Measurements from ENCODE around the gene PCNT. TPM values are rescaled to one million over a fixed set of nuclear protein-coding genes. Genes with fewer than 3 reads are reported as not detected.

PCNT gene
- polyA plus RNA-seq, 1 donor from 2014 or later = 28.2 TPM

DNA sequence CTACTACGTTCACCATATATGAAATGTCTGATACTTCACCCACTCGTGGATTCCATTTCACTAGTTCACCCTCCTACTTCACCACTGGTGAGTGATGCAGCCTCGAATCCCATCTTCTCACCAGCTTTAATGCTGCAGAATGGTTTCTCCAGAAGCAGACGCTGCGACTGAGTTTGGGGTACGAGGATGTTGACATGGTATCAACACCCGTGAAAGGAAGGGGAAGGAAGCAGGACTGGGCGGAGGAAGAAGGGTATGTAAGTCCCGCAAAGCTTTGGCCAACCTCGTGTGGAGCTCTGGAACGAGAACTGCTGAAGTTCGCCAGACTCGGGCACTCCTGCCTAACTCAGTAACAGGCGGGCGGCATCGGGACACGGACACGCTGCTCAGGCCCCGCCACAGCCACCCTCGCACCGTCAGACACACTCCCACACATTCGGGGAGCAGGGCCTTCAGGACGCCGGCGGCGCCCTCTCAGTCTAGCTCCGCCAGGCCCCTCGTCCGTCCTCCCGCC, 133.9 kb downstream of the PCNT start:
- Histone ChIP-seq H3K9me3 (ENCODE audit: low read length) (no peaks in the 10 kb centered on the region), H3K79me2 (replicated peaks; ENCODE audit: insufficient read depth, low read length) (peaks cover 23% of the 10 kb centered on the region), H4K20me1 (ENCODE audit: insufficient read depth) (no peaks in the 10 kb centered on the region), H3K4me2 (ENCODE audit: low read length) (peak overlapping the region; percentile 96), H3K36me3 (ENCODE audit: insufficient read depth, low read length) (no peaks in the 10 kb centered on the region), H3K4me3 (ENCODE audit: low read length) (peak overlapping the region; percentile 98), H3K27ac (ENCODE audit: low read length) (peak overlapping the region; percentile 63), H3F3A (ENCODE audit: insufficient read depth, low read length, poor library complexity, severe bottlenecking) (no peaks in the 10 kb centered on the region), H2AFZ (ENCODE audit: low read depth, low read length) (peak overlapping the region; percentile 30), H3K27me3 (ENCODE audit: insufficient read depth, low read depth, low read length) (no peaks in the 10 kb centered on the region), H3K9me2 (ENCODE audit: insufficient read depth, low read length) (no peaks in the 10 kb centered on the region), H3K9ac (ENCODE audit: low read length) (peak overlapping the region; percentile 77)
- TF ChIP-seq SMC3 (conservative IDR thresholded peaks at IDR 0.05; ENCODE audit: poor library complexity) (no peak), EP300 (conservative IDR thresholded peaks at IDR 0.05; ENCODE audit: poor library complexity, severe bottlenecking) (no peak), POLR2AphosphoS5 (IDR thresholded peaks at IDR 0.05) (no peak), RAD21 (conservative IDR thresholded peaks at IDR 0.05) (no peak)
- TF ChIP-seq, protein P1, sequence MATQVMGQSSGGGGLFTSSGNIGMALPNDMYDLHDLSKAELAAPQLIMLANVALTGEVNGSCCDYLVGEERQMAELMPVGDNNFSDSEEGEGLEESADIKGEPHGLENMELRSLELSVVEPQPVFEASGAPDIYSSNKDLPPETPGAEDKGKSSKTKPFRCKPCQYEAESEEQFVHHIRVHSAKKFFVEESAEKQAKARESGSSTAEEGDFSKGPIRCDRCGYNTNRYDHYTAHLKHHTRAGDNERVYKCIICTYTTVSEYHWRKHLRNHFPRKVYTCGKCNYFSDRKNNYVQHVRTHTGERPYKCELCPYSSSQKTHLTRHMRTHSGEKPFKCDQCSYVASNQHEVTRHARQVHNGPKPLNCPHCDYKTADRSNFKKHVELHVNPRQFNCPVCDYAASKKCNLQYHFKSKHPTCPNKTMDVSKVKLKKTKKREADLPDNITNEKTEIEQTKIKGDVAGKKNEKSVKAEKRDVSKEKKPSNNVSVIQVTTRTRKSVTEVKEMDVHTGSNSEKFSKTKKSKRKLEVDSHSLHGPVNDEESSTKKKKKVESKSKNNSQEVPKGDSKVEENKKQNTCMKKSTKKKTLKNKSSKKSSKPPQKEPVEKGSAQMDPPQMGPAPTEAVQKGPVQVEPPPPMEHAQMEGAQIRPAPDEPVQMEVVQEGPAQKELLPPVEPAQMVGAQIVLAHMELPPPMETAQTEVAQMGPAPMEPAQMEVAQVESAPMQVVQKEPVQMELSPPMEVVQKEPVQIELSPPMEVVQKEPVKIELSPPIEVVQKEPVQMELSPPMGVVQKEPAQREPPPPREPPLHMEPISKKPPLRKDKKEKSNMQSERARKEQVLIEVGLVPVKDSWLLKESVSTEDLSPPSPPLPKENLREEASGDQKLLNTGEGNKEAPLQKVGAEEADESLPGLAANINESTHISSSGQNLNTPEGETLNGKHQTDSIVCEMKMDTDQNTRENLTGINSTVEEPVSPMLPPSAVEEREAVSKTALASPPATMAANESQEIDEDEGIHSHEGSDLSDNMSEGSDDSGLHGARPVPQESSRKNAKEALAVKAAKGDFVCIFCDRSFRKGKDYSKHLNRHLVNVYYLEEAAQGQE (IDR thresholded peaks at IDR 0.05; ENCODE audit: borderline replicate concordance) = no peak
- TF ChIP-seq, protein P2, sequence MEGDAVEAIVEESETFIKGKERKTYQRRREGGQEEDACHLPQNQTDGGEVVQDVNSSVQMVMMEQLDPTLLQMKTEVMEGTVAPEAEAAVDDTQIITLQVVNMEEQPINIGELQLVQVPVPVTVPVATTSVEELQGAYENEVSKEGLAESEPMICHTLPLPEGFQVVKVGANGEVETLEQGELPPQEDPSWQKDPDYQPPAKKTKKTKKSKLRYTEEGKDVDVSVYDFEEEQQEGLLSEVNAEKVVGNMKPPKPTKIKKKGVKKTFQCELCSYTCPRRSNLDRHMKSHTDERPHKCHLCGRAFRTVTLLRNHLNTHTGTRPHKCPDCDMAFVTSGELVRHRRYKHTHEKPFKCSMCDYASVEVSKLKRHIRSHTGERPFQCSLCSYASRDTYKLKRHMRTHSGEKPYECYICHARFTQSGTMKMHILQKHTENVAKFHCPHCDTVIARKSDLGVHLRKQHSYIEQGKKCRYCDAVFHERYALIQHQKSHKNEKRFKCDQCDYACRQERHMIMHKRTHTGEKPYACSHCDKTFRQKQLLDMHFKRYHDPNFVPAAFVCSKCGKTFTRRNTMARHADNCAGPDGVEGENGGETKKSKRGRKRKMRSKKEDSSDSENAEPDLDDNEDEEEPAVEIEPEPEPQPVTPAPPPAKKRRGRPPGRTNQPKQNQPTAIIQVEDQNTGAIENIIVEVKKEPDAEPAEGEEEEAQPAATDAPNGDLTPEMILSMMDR (IDR thresholded peaks at IDR 0.05; ENCODE audit: poor library complexity, severe bottlenecking) = no peak

DNA sequence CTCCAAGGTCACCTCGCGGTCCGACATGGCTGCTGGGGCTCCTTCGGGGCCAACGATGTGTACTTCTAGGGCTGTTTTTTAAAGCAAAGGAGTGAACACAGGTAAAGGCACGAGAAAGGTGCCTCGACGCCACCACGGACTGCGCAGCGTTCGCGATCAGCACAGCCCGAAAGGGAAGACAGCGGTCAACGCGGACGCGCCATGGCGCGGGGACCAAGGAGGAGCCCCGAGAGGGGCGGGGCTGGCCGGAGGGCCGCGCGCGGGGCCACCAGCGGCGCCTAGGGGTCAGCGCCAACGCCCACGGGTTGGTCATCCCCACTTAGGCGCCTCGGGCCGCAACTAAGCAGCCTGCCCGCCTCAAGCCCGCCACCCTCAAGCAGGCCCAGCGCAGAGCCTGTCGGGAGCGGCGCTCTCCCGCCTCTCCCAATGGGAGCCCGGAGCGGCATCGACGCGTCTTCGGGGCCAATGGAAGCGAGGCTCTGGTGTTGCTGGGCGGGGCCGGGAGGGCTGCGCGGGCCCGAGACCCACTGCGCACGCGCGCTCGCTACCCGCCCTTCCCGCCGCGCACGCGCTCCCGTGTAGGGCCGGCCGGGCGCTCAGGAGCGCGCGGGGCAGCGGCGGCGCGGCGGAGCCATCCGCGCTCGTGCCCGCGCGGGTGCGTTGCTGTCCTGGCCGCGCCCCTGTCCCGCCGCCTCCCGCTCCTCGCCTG, 134.5 kb downstream of the PCNT start, which contains the start of gene DIP2A:
Gene DIP2A (plus strand): TSS at position 577 of the 709 bp plus-strand sequence. CDS start 241 bp downstream, outside the sequence.
- H3K9me3 ChIP-seq (ENCODE audit: low read length) = no peaks in the 10 kb centered on the region
- peak within 1 kb of the TSS; percentile 96 for H3K4me2 ChIP-seq (ENCODE audit: low read length)
- TF ChIP-seq EZH2 (IDR thresholded peaks at IDR 0.05; ENCODE audit: borderline replicate concordance, insufficient read depth, low read length, poor library complexity, severe bottlenecking) (no peak), TAF1 (IDR thresholded peaks at IDR 0.05; ENCODE audit: low read depth) (peak; percentile 66), SMC3 (conservative IDR thresholded peaks at IDR 0.05; ENCODE audit: poor library complexity) (peak; percentile 46), MXI1 (conservative IDR thresholded peaks at IDR 0.05; ENCODE audit: poor library complexity, severe bottlenecking) (peak; percentile 99), EP300 (conservative IDR thresholded peaks at IDR 0.05; ENCODE audit: poor library complexity, severe bottlenecking) (peak; percentile 85), RAD21 (conservative IDR thresholded peaks at IDR 0.05) (peak; percentile 24), POLR2AphosphoS5 (IDR thresholded peaks at IDR 0.05) (peak; percentile 87)
- TF ChIP-seq, protein P1 (IDR thresholded peaks at IDR 0.05; ENCODE audit: borderline replicate concordance) = no peak
- TF ChIP-seq, protein P2 (IDR thresholded peaks at IDR 0.05; ENCODE audit: poor library complexity, severe bottlenecking) = peak; percentile 32
- no peaks in the 10 kb centered on the region for H3K27me3 ChIP-seq (ENCODE audit: insufficient read depth, low read depth, low read length)
- H4K20me1 ChIP-seq (ENCODE audit: insufficient read depth) = no peaks in the 10 kb centered on the region
- H2AFZ ChIP-seq (ENCODE audit: low read depth, low read length) = peak within 1 kb of the TSS; percentile 45
- H3K79me2 ChIP-seq (replicated peaks; ENCODE audit: insufficient read depth, low read length) = peaks cover 29% of the 10 kb centered on the region
- peak within 1 kb of the TSS; percentile 98 for H3K4me3 ChIP-seq (ENCODE audit: low read length)
- no peaks in the 10 kb centered on the region for H3F3A ChIP-seq (ENCODE audit: insufficient read depth, low read length, poor library complexity, severe bottlenecking)
- H3K9ac ChIP-seq (ENCODE audit: low read length) = peak within 1 kb of the TSS; percentile 88
- no peaks in the 10 kb centered on the region for H3K36me3 ChIP-seq (ENCODE audit: insufficient read depth, low read length)
- no peaks in the 10 kb centered on the region for H3K9me2 ChIP-seq (ENCODE audit: insufficient read depth, low read length)
- peak within 1 kb of the TSS; percentile 63 for H3K27ac ChIP-seq (ENCODE audit: low read length)
